ENCODE results near the gene OR56A3. TPM values are rescaled to one million over a fixed set of nuclear protein-coding genes. Genes with fewer than 3 reads are reported as not detected.

OR56A3 gene
- total RNA-seq, 3 donors from 2014 or later (not counting 1 experiment from before 2014, with no cell fraction given): not detected

DNA sequence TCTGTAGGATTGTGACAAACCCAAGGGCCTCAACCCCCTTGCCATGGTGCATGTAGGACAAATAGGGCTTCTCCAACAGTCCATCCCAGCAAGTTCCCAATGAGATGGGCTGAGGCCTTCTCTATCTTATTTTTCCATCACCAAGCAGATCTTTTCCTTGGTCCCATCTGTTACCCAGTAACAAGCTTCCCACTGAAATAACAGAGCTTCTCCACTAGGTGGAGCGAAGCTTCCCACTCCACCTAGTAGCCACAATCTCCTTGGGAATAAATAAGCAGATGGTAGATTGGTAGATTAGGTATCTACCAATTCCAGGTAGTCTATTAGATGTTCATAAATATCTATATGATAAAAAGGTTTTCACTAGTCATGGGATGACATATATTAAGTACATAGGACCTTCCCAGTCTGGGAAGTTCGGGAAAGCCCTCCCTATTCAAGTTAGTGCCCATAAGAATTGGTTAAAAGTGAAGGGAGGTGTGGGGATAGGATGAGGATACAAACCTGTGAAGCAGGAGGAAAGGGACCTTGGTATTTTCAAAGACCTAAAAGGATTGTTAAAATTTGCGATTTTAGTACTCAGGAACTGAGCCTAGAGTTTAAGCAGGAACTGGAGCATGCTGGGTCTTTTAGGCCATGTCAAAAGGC lies 50.7 kb downstream of the OR56A3 start:
- DNase-seq: no peak
- intact Hi-C loops (cut with micrococcal nuclease): no loop called here

DNA sequence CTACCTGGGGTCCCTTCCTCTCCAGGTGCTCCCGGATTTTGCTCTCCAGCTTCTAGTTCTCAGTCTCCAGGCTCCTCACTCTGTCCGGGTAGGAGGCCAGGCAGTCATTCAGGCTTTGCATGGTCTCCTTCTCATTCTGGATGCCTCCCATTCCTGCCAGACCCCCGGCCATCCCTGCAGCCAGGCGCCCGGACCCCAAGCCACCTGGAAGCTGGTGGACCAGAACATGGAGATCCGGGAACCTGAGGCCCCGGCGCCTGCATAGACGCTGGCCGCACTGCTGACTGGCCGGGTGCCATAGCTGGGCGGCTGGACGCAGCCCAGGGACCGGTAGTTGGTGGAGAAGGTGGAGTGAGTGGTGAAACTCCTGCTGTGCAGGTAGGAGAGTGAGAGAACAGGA lies 52.7 kb downstream of the OR56A3 start:
- intact Hi-C loops (cut with micrococcal nuclease): no loop called here
- Mint-ChIP-seq H3K27me3 (ENCODE audit: low read depth in 2 of 2) (peaks cover 7 to 14% of the 10 kb centered on the region in 2 donors), H3K36me3 (no peaks in the 10 kb centered on the region), H3K27ac (no peak overlapping the region), H3K4me3 (no peak overlapping the region), H3K4me1 (no peaks in the 10 kb centered on the region), H3K9me3 (no peaks in the 10 kb centered on the region)
- 88% methylated on average over 14 of the region's 14 CpGs for WGBS (ENCODE audit: insufficient coverage)
- no peaks in the 10 kb centered on the region for H3K9me3 ChIP-seq (ENCODE audit: control insufficient read depth, insufficient read depth, low read length)
- DNase-seq (no peak), ATAC-seq (no peak)
- TF ChIP-seq, protein P1, sequence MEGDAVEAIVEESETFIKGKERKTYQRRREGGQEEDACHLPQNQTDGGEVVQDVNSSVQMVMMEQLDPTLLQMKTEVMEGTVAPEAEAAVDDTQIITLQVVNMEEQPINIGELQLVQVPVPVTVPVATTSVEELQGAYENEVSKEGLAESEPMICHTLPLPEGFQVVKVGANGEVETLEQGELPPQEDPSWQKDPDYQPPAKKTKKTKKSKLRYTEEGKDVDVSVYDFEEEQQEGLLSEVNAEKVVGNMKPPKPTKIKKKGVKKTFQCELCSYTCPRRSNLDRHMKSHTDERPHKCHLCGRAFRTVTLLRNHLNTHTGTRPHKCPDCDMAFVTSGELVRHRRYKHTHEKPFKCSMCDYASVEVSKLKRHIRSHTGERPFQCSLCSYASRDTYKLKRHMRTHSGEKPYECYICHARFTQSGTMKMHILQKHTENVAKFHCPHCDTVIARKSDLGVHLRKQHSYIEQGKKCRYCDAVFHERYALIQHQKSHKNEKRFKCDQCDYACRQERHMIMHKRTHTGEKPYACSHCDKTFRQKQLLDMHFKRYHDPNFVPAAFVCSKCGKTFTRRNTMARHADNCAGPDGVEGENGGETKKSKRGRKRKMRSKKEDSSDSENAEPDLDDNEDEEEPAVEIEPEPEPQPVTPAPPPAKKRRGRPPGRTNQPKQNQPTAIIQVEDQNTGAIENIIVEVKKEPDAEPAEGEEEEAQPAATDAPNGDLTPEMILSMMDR (IDR thresholded peaks at IDR 0.05): no peak
- no peaks in the 10 kb centered on the region for H3K36me3 ChIP-seq (ENCODE audit: control insufficient read depth, insufficient read depth, low read length)
- no peak overlapping the region for H3K27ac ChIP-seq (ENCODE audit: low read length)
- no peaks in the 10 kb centered on the region for H3K4me1 ChIP-seq (ENCODE audit: control insufficient read depth, insufficient read depth, low read length)
- H3K4me3 ChIP-seq (ENCODE audit: low read length): no peak overlapping the region
- no peaks in the 10 kb centered on the region for H3K27me3 ChIP-seq (ENCODE audit: control insufficient read depth, insufficient read depth, low read length)

More for the DNA sequence above, 50.7 kb downstream of the OR56A3 start:
- no peaks in the 10 kb centered on the region for H3K9me3 Mint-ChIP-seq
- ATAC-seq: no peak
- H3K27ac ChIP-seq (ENCODE audit: low read length): no peak overlapping the region
- H3K9me3 ChIP-seq (ENCODE audit: control insufficient read depth, insufficient read depth, low read length): no peaks in the 10 kb centered on the region
- no peaks in the 10 kb centered on the region for H3K36me3 Mint-ChIP-seq
- peaks cover 6 to 25% of the 10 kb centered on the region in 2 donors for H3K27me3 Mint-ChIP-seq (ENCODE audit: low read depth in 2 of 2)
- TF ChIP-seq, protein P1 (IDR thresholded peaks at IDR 0.05): peak; percentile 14
- 81% methylated on average over 2 of the region's 3 CpGs for WGBS (ENCODE audit: insufficient coverage)
- no peak overlapping the region for H3K4me3 Mint-ChIP-seq
- H3K36me3 ChIP-seq (ENCODE audit: control insufficient read depth, insufficient read depth, low read length): no peaks in the 10 kb centered on the region
- H3K27me3 ChIP-seq (ENCODE audit: control insufficient read depth, insufficient read depth, low read length): no peaks in the 10 kb centered on the region
- no peak overlapping the region for H3K4me3 ChIP-seq (ENCODE audit: low read length)
- no peaks in the 10 kb centered on the region for H3K4me1 Mint-ChIP-seq
- H3K4me1 ChIP-seq (ENCODE audit: control insufficient read depth, insufficient read depth, low read length): no peaks in the 10 kb centered on the region
- H3K27ac Mint-ChIP-seq: no peak overlapping the region

Other genes with a start within 250 kb of the OR56A3 start
- under 1 TPM; 0.18 to 0.93 (median 0.42) TPM for gene OR56B1, start 205.8 kb upstream of the OR56A3 start, total RNA-seq
- 1 to 10 TPM; 1.2 to 2.1 (median 1.3) TPM for gene OR52N4, start 188.0 kb upstream of the OR56A3 start, total RNA-seq
- gene OR52N5, start 158.9 kb upstream of the OR56A3 start, total RNA-seq: not detected
- not detected for gene OR52N1, start 151.0 kb upstream of the OR56A3 start, total RNA-seq
- not detected for gene OR52N2, start 133.3 kb upstream of the OR56A3 start, total RNA-seq
- gene OR52E6, start 100.4 kb upstream of the OR56A3 start, total RNA-seq: not detected
- gene OR52E8, start 84.6 kb upstream of the OR56A3 start, total RNA-seq: not detected
- gene OR52E4, start 61.6 kb upstream of the OR56A3 start, total RNA-seq: not detected
- not detected for gene OR52E5, start 49.0 kb upstream of the OR56A3 start, total RNA-seq
- gene OR56A5, start 26.2 kb downstream of the OR56A3 start, total RNA-seq: under 1 TPM in 1 of 3 donors, not detected in 2; 0.41 TPM
- gene OR52L1, start 44.7 kb downstream of the OR56A3 start, total RNA-seq: under 1 TPM in 1 of 3 donors, not detected in 2; 0.35 TPM
- under 1 TPM; 0.09 to 0.13 (median 0.09) TPM for gene OR56A4, start 64.7 kb downstream of the OR56A3 start, total RNA-seq
- under 1 TPM in 2 of 3 donors, not detected in 1; 0.05 to 0.16 TPM for gene OR56A1, start 88.5 kb downstream of the OR56A3 start, total RNA-seq
- not detected for gene OR56B4, start 165.4 kb downstream of the OR56A3 start, total RNA-seq
- under 1 TPM in 1 of 3 donors, not detected in 2; 0.35 TPM for gene OR52B2, start 228.1 kb downstream of the OR56A3 start, total RNA-seq

Data from natural killer cell (primary cell).